Retinal pigment epithelial cell (primary cell): ENCODE data around the gene FBXO5.
"Not testable (repeated sequence)": the region's sequence is repeated elsewhere in the genome, so short reads cannot be mapped to it uniquely, and the experiment has no call there.

Source experiments
- DNase-seq: peaks from one replicate; pipeline ENCODE4 v3.0.0-alpha.2; 2010; ENCODE audit warnings: low read depth
- H3K4me3 ChIP-seq: 2 replicates; pipeline ENCODE4 v1.5.1; 2011; ENCODE audit warnings: mild to moderate bottlenecking, low read length, control low read depth, moderate library complexity
- CTCF ChIP-seq: conservative IDR thresholded peaks from 2 replicates; pipeline ENCODE4 v1.5.1; 2011; ENCODE audit warnings: low read depth, low read length, control low read depth, inconsistent platforms

FBXO5 gene

GRCh38 chr6:152986978-152987377, 4.1 kb upstream of the FBXO5 start:
- no peak overlapping the region for H3K4me3 ChIP-seq
- no peak for TF ChIP-seq CTCF
- DNase-seq = no peak

DNA sequence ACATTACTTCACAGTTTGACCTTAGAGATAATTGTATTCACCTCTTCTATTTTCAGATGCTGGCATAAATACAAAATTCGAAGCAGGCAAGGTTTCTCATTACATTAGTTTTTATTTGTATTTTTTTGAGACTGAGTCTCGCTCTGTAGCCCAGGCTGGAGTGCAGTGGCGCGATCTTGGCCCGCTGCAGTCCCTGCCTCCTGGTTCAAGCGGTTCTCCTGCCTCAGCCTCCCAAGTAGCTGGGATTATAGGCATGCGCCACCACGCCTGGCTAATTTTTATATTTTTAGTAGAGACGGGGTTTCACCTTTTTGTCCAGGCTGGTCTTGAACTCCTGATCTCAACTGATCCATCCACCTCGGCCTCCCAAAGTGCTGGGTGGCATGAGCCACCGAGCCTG, 2.5 kb upstream of the FBXO5 start:
- DNase-seq, H3K4me3 ChIP-seq: not testable (repeated sequence)

DNA sequence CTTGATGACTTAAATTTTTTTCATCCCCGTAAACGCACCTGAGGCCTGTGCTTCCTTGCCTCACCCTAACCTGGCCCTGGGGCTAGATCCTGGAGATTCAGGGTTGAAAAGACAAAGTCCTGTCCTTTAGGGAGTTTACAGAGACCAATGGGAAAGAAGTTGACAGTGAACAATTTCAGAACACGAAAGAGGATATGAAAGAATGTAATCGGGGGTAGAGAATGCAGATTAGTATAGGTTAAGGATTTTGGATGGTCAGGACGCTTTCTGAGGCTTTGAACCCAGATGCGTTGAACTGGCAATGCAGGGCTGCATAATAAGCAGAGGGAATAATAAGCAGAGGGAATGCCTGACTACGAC, 1.7 kb upstream of the FBXO5 start:
- no peak for TF ChIP-seq CTCF
- DNase-seq = no peak
- peak overlapping the region; percentile 94 for H3K4me3 ChIP-seq

DNA sequence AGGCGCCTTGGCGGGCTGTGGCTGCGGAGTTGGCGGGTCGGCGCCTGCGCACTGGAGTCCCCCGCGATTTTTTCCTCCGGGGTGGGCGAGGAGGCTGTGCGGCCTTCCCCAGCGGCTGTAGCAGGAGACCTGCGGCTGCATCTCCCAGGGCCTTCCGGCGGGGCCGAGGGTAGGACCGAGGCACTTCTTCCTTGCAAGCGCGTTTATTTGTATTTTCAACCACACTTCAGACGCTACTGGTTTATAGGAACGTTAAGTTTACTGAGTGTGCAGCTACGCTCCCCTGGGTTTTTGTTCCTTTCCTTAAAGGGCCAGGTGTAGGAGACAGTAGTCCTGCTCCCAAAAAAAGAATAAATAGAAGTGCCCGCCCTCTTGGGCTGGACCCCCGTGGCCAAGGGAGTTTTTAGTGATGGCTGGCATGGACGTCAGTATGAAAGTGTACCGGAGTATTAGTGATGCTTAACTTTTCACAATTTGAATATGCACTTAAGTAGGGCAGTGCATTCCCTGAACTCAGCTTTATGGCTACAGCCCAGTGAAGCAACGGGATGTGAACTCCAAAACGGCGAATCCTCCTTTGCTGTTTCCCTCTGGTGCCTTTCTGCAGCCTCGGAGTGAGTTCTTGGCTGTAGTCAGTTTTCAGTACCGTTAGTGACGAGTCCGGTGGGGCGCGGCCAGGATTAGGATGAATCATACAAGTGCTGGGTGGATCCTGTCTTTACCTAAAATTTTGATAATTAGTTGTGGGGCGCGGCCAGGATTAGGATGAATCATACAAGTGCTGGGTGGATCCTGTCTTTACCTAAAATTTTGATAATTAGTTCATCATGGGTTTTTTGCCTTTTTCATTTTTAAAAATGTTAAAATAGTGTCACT, 1.0 kb upstream of the FBXO5 start:
- H3K4me3 ChIP-seq = peak overlapping the region; percentile 94
- DNase-seq = no peak
- TF ChIP-seq CTCF = no peak

DNA sequence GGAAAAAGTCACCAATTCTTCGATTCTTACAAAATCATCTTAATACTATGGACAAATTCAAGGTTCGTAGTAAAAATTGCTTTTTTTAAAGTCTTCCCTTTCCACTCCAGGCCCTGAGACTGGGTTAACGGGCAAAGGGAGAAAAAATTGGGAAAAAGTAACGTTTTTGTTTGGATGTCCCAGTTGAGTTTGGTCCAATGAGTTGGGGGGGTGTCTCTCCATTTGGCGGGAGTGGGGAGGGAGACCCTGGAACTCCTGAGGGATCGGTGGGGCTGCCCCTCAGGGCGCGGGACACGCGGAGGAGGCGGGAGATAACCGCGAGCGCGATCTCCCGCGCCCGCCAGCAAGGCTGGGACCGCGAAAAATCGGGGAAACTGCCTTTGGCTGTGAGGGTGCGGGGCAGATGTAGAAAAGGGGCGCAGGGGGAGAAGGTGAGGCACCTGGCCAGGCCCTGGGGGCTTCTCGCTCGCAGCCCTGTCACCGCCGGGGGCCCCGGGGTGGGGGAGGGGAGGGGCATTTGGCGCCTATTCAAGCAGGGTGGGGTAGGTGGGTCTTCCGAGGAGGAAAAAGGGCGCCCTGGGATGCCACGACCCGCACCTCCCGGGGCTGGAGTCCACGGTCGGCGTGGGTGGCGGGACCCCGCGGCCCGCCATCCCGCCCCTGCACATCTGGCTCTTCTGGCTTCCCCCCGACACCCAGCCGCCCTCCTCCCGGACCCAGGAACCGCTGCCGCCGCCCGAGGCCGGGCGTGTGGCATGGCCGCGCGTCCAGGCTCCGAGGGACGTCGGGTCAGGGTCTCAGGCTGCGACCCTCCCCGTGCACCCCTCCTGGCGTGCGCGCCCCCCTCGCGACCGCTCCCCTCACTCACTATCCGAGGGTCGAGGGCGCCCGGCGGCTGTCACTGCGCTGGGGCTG, 595 bp downstream of the FBXO5 start:
- H3K4me3 ChIP-seq = peak overlapping the region; percentile 94
- TF ChIP-seq CTCF = no peak
- DNase-seq = no peak

DNA sequence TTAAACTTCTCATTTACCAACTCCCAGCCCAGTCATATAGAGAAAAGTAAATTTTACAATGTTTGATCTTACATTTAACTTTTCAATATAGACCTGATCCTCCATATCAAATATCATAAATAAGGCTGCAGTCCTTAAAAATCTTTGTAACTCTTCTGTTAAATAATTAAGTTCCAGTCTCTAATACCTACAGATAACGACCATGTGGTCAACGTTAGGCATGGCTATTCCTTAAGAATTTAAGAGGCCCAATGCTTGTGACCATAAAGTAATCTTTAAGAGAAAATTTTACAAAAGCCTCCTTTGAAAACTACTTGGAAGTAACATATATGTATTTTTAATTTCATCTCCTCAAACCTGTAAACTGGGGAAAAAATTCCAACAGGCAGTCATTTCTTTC, 1.6 kb downstream of the FBXO5 start:
- no peak for DNase-seq
- no peak for TF ChIP-seq CTCF
- H3K4me3 ChIP-seq = peak overlapping the region; percentile 94

DNA sequence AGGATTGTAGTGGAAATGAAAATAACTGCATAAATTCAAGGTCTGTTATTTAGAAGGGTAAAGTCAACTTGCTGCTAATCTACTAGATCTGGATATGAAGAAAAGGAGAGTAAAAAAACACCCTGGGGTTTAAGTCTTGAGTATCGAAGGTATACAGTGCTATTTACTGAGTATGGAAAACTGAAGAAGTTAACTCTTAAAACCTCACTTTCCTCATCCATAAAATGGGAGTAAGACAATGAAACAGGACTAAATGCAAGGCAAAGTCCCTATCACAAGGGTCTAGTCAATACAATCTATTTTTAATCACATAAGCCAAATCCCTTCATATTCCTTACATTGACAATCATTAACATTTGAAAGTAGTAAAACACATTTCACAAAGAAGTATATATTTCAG, 2.2 kb downstream of the FBXO5 start:
- peak overlapping the region; percentile 94 for H3K4me3 ChIP-seq
- DNase-seq = no peak
- TF ChIP-seq CTCF = no peak
